HL-60 (cell line): Measurements from ENCODE around the gene OR2A42.
"Not testable (repeated sequence)": the region's sequence is repeated elsewhere in the genome, so short reads cannot be mapped to it uniquely, and the experiment has no call there.

Source experiments
- CTCF ChIP-seq: IDR thresholded peaks from one replicate; pipeline ENCODE4 v1.5.1; 2011; ENCODE audit warnings: low read length, control low read depth, inconsistent platforms; ENCODE audit not compliant: insufficient read depth
- GABPA ChIP-seq: IDR thresholded peaks from 2 replicates; pipeline ENCODE4 v1.6.1; 2012; ENCODE audit warnings: low read depth
- POLR2AphosphoS5 ChIP-seq: IDR thresholded peaks from 2 replicates; pipeline ENCODE4 v1.6.1; 2012; ENCODE audit warnings: low read depth
- REST ChIP-seq: IDR thresholded peaks from 2 replicates; pipeline ENCODE4 v1.6.1; 2012; ENCODE audit warnings: low read depth; ENCODE audit not compliant: insufficient replicate concordance
- SPI1 ChIP-seq: IDR thresholded peaks from 2 replicates; pipeline ENCODE4 v1.6.1; 2012; ENCODE audit warnings: low read depth, mild to moderate bottlenecking, borderline replicate concordance

- TF ChIP-seq CTCF, REST, POLR2AphosphoS5, GABPA, SPI1: not testable (repeated sequence)
These were observed 8.4 kb upstream of the OR2A42 start for GRCh38 chr7:144247674-144248330.
